LNCAP (cell line): ENCODE measurements around the gene CDK5R1.
A peak's percentile ranks its signal among the peaks of the same experiment; 100 is the strongest.

Experiments used
- CTCF ChIP-seq: fragments of 450-650 bp; IDR thresholded peaks from 2 replicates; pipeline ENCODE4 v1.5.1; 2017; ENCODE audit warnings: mild to moderate bottlenecking

CDK5R1 gene

GRCh38 chr17:32475258-32475657 lies 11.5 kb upstream of the CDK5R1 start:
- no peak for TF ChIP-seq CTCF

DNA sequence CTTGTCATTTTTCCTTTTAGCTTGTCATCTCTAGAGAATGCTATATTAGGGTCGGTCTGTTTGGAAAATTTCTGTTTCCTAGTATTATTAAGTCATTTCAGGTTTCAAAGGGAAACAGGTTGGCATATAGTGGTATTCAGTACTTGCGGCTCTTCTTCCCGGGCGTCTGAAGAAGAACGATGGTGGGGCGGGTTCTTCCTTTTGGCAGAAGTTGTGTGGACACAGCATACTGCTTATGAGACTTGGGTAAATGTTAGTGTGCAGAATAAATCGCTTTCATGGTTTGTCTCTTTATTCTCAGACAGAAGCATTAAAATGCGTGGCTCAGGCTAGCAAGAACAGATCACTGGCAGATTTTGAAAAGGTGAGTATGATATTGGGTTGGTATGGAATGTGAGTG lies 9.6 kb upstream of the CDK5R1 start:
- no peak for TF ChIP-seq CTCF

DNA sequence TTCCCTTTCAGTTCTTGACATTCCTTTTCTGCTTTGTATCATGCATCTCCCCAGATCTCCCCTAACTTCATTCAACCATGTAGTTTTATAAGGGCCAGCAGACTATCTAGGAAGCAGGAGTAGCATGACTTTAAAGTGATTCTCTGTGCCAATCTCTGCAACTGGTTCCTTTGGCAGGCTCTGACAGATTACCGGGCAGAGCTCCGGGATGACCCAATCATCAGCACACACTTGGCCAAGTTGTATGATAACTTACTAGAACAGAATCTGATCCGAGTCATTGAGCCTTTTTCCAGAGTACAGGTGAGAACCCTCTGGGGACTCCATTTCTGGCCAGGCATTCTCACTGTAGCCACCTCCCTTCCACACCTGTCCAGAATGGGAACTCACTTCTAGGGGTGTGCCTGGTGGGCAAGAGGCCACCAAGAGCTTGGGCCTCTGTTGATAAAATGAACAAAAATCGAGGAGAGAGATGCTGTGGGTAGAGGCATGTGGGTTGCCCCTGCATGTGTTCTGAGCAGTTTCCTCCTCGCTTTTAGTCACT lies 7.6 kb upstream of the CDK5R1 start:
- TF ChIP-seq CTCF = no peak

- TF ChIP-seq CTCF = no peak
Observed at GRCh38 chr17:32481193-32481592, 5.6 kb upstream of the CDK5R1 start.

DNA sequence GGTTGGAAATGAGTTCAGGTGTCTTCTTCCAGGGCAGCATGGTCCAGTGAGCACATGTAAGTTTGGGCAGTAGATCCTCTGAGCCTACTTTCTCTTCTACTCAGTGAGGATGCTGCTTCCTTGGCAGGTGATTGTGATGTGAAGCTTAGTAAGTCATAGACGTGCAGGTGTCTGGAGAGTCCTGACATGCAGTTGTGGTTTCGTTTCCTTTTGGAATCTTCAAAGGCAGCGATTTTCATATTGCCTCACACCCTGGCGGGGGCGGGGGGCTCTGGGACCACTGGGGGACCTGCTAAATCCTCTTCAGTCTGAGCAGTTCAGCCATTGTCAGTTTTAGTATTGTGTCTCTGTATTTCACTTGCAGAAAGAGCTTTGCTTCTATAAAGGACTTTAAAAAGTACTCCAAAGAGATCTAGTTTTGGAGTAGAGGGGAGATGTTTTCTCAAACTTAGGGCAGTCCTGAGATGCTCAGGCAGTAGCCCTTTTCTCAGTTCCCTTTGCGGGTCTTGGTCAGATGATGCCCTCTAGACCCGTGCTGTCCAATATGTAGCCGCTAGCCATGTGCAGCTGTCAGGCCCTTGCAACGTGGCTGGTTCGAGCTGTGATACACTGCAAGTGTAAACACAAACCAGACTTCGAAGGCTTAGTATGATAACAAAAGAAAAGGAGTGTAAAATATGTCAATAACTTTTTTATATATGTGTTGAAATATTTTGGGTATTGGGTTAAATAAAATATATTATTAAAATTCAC lies 4.0 kb upstream of the CDK5R1 start:
- no peak for TF ChIP-seq CTCF

DNA sequence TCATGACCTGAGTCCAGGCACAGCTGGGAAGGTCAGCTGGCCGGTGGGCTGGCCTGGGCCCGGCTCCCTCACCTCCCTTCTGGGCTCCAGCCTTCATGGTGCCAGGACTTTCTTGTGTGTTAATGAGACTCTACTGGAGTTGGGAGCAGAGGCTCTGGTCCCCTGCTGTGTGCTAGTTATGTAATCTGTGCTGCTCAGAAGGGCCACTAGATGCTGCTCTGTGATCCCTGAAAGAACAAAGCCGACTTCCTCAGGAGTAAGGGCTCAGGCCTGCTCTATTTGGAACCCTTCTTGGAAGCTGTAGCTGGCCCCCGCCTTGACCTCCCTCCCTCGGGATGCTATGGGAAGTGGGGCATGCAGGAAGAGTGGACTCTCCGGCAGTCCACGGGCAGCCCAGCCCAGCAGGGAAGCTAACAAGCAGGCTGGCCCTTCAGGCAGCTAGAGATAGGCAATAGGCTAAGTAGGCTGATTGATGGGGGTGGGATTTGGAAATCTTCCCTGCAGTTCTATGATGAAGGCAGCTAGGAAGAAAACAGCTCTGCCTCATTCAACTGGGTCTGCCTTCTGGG lies 3.3 kb upstream of the CDK5R1 start:
- TF ChIP-seq CTCF = peak; percentile 77

DNA sequence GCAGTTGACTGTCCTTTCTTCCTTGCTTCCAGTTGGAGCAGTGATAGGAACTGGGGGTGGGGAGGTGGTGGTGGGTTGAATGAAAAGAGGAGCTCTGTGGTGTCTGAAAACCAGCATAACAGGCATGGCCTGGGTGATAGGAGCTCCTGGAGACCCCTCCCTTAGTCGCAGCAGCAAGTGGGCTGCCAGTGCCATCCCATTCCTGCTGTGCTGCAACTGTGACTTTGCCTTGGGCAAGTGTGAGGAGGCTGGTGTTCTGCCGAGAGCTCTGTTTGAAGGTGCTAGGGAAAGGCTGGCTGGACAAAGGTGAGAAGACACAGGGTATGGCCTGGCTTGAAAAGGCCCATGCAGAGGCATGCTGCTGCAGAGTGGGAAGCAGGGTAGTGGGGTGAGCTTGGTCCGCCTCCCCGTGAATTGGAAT lies 2.7 kb upstream of the CDK5R1 start:
- no peak for TF ChIP-seq CTCF
